Panc1 (cell line): Measurements from ENCODE around the gene APAF1. TPM values are rescaled to one million over a fixed set of nuclear protein-coding genes. Genes with fewer than 3 reads are reported as not detected.

Source experiments
- ATAC-seq: fragments of 200-7000 bp; cut with Tn5 transposase; 2 replicates; pipeline ENCODE4 v1.9.1; 2020; ENCODE audit warnings: mild to moderate bottlenecking, moderate library complexity
- BruUV-seq: library from RNA; stranded (reverse); fragments of 400-500 nt; replicated peaks from 2 replicates; lab custom pipeline; 2021; lab: Mats Ljungman, UMichigan
- CTCF ChIA-PET: fragments of 300-600 bp; sonication (Branson Sonifier 250); formaldehyde crosslinking; loops from one replicate; lab custom pipeline; 2022; ENCODE audit warnings: antibody characterized with exemption; lab: Charles Lee
- POLR2A ChIA-PET: fragments of 300-600 bp; sonication (Branson Sonifier 250); formaldehyde crosslinking; loops from one replicate; lab custom pipeline; 2022; ENCODE audit warnings: antibody characterized with exemption; lab: Charles Lee
- DNase-seq: peaks from one replicate; pipeline ENCODE4 v3.0.0-alpha.2; 2010; ENCODE audit warnings: low read depth, low spot score
- H3K27ac ChIP-seq: 2 replicates; pipeline ENCODE4 v1.5.1; 2011; ENCODE audit warnings: mild to moderate bottlenecking, low read length, inconsistent platforms
- H3K27me3 ChIP-seq: fragments of 200-500 bp; sonication (Bioruptor generic); 2 replicates; pipeline ENCODE4 v1.6.0; 2014; ENCODE audit warnings: low read length, inconsistent platforms; ENCODE audit not compliant: control insufficient read depth, insufficient read depth
- H3K36me3 ChIP-seq: fragments of 200-500 bp; sonication (Bioruptor generic); 2 replicates; pipeline ENCODE4 v1.5.1; 2014; ENCODE audit warnings: inconsistent platforms, mild to moderate bottlenecking, low read length, moderate library complexity; ENCODE audit not compliant: control insufficient read depth, insufficient read depth
- H3K4me1 ChIP-seq: 2 replicates; pipeline ENCODE4 v1.5.1; 2011; ENCODE audit warnings: inconsistent platforms, mild to moderate bottlenecking, low read length, moderate library complexity; ENCODE audit not compliant: control insufficient read depth, insufficient read depth
- H3K4me3 ChIP-seq, 2 experiments: 2 replicates each; pipeline ENCODE4 v1.5.1; 2011 to 2012; ENCODE audit warnings: low read depth in 2 of 2, low read length in 2 of 2, mild to moderate bottlenecking in 2 of 2, inconsistent platforms in 1 of 2, moderate library complexity in 1 of 2
- H3K9me3 ChIP-seq: fragments of 200-500 bp; sonication (Bioruptor generic); 2 replicates; pipeline ENCODE4 v1.5.1; 2014; ENCODE audit warnings: low read depth, mild to moderate bottlenecking, inconsistent platforms, low read length, moderate library complexity; ENCODE audit not compliant: control insufficient read depth, insufficient read depth
- POLR2AphosphoS5 ChIP-seq: IDR thresholded peaks from 2 replicates; pipeline ENCODE4 v1.6.1; 2012; ENCODE audit warnings: mild to moderate bottlenecking, low read depth, low read length, moderate library complexity
- SIN3A ChIP-seq: IDR thresholded peaks from 2 replicates; pipeline ENCODE4 v1.6.1; 2012; ENCODE audit warnings: low read depth, mild to moderate bottlenecking, low read length, moderate library complexity, borderline replicate concordance; ENCODE audit not compliant: insufficient read depth
- TCF7L2 ChIP-seq: IDR thresholded peaks from 2 replicates; pipeline ENCODE4 v1.6.1; 2011; ENCODE audit warnings: mild to moderate bottlenecking, low read depth, low read length, inconsistent platforms
- in situ Hi-C: cut with HindIII; loops from 2 replicates; pipeline ENCODE4 v1.10.0; 2016; ENCODE audit warnings: low sequenced_read_pairs, low pct_unique_long_range_greater_than_20kb
- intact Hi-C: fragments of 100-400 bp; cut with micrococcal nuclease; formaldehyde crosslinking; loops from one replicate; pipeline ENCODE4 v1.10.0; 2022; ENCODE audit not compliant: unreplicated experiment
- total RNA-seq: library from RNA; stranded (reverse); gene quantifications from one replicate; pipeline ENCODE4 v1.2.1, GENCODE V29; 2021; ENCODE audit not compliant: unreplicated experiment
- TF ChIP-seq, protein P1 (sequence below), 2 experiments: IDR thresholded peaks; 2 replicates each; pipeline ENCODE4 v1.6.1; 2011 to 2012; ENCODE audit warnings: low read depth in 2 of 2, control low read depth in 1 of 2, low read length in 1 of 2, mild to moderate bottlenecking in 1 of 2, moderate library complexity in 1 of 2; ENCODE audit not compliant: insufficient read depth in 1 of 2
- TF ChIP-seq, protein P2 (sequence below): fragments of 450-650 bp; IDR thresholded peaks from 2 replicates; pipeline ENCODE4 v1.5.1; 2017; ENCODE audit warnings: mild to moderate bottlenecking

The APAF1 gene
- total RNA-seq, 1 experiment from 2014 or later, result 15.6 TPM

- in situ Hi-C loops, result no loop called here
- Histone ChIP-seq H3K27me3 (no peaks in the 10 kb centered on the region), H3K4me1 (no peaks in the 10 kb centered on the region), H3K9me3 (no peaks in the 10 kb centered on the region), H3K27ac (no peak overlapping the region), H3K36me3 (no peaks in the 10 kb centered on the region; the same call in 1 of the 2 replicates), H3K4me3 (no peak overlapping the region)
- intact Hi-C loops, result no loop called here
- POLR2A ChIA-PET, result no interaction called here
- BruUV-seq, result no TSS peak
- TF ChIP-seq, protein P1, sequence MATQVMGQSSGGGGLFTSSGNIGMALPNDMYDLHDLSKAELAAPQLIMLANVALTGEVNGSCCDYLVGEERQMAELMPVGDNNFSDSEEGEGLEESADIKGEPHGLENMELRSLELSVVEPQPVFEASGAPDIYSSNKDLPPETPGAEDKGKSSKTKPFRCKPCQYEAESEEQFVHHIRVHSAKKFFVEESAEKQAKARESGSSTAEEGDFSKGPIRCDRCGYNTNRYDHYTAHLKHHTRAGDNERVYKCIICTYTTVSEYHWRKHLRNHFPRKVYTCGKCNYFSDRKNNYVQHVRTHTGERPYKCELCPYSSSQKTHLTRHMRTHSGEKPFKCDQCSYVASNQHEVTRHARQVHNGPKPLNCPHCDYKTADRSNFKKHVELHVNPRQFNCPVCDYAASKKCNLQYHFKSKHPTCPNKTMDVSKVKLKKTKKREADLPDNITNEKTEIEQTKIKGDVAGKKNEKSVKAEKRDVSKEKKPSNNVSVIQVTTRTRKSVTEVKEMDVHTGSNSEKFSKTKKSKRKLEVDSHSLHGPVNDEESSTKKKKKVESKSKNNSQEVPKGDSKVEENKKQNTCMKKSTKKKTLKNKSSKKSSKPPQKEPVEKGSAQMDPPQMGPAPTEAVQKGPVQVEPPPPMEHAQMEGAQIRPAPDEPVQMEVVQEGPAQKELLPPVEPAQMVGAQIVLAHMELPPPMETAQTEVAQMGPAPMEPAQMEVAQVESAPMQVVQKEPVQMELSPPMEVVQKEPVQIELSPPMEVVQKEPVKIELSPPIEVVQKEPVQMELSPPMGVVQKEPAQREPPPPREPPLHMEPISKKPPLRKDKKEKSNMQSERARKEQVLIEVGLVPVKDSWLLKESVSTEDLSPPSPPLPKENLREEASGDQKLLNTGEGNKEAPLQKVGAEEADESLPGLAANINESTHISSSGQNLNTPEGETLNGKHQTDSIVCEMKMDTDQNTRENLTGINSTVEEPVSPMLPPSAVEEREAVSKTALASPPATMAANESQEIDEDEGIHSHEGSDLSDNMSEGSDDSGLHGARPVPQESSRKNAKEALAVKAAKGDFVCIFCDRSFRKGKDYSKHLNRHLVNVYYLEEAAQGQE (IDR thresholded peaks at IDR 0.05; ENCODE audit: insufficient read depth in 1 of 2, low read depth in 2 of 2, low read length in 1 of 2), result no peak
- no peak for TF ChIP-seq SIN3A
- no peak for TF ChIP-seq TCF7L2
- no peak for TF ChIP-seq POLR2AphosphoS5
- ATAC-seq (no peak), DNase-seq (no peak)
- CTCF ChIA-PET, result no interaction called here
Measured at GRCh38 chr12:98733667-98734350, 88.7 kb downstream of the APAF1 start.

- Histone ChIP-seq H3K27me3 (no peaks in the 10 kb centered on the region), H3K4me1 (no peaks in the 10 kb centered on the region), H3K36me3 (no peaks in the 10 kb centered on the region), H3K27ac (no peak overlapping the region), H3K4me3 (no peak overlapping the region), H3K9me3 (no peaks in the 10 kb centered on the region)
- DNase-seq (no peak), ATAC-seq (no peak)
- BruUV-seq, result no TSS peak
- no peak for TF ChIP-seq POLR2AphosphoS5
- TF ChIP-seq SIN3A, result no peak
- TF ChIP-seq, protein P2, sequence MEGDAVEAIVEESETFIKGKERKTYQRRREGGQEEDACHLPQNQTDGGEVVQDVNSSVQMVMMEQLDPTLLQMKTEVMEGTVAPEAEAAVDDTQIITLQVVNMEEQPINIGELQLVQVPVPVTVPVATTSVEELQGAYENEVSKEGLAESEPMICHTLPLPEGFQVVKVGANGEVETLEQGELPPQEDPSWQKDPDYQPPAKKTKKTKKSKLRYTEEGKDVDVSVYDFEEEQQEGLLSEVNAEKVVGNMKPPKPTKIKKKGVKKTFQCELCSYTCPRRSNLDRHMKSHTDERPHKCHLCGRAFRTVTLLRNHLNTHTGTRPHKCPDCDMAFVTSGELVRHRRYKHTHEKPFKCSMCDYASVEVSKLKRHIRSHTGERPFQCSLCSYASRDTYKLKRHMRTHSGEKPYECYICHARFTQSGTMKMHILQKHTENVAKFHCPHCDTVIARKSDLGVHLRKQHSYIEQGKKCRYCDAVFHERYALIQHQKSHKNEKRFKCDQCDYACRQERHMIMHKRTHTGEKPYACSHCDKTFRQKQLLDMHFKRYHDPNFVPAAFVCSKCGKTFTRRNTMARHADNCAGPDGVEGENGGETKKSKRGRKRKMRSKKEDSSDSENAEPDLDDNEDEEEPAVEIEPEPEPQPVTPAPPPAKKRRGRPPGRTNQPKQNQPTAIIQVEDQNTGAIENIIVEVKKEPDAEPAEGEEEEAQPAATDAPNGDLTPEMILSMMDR, result no peak
- no peak for TF ChIP-seq TCF7L2
- TF ChIP-seq, protein P1 (IDR thresholded peaks at IDR 0.05; ENCODE audit: insufficient read depth in 1 of 2, low read depth in 2 of 2, low read length in 1 of 2), result no peak
- in situ Hi-C loops (no loop called here), intact Hi-C loops (no loop called here)
- CTCF ChIA-PET, result no interaction called here
- POLR2A ChIA-PET, result no interaction called here
Measured at GRCh38 chr12:98735821-98736220, 90.7 kb downstream of the APAF1 start.
